LHCN-M2 (cell line): Measurements from ENCODE around the gene HRG. TPM values are rescaled to one million over a fixed set of nuclear protein-coding genes. Genes with fewer than 3 reads are reported as not detected.
A peak's percentile ranks its signal among the peaks of the same experiment; 100 is the strongest.
"Not testable (repeated sequence)": the region's sequence is repeated elsewhere in the genome, so short reads cannot be mapped to it uniquely, and the experiment has no call there.

ENCODE experiments used
- DNase-seq: peaks from one replicate; pipeline ENCODE4 v3.0.0-alpha.2; 2012; ENCODE audit warnings: low read depth
- total RNA-seq: library from RNA; depleted of rRNA; stranded (reverse); fragments of >200 nt; gene quantifications from 2 replicates; pipeline ENCODE4 v1.2.3, GENCODE V29; 2014

HRG gene
- total RNA-seq, 1 experiment from 2014 or later: 0.06 TPM

DNA sequence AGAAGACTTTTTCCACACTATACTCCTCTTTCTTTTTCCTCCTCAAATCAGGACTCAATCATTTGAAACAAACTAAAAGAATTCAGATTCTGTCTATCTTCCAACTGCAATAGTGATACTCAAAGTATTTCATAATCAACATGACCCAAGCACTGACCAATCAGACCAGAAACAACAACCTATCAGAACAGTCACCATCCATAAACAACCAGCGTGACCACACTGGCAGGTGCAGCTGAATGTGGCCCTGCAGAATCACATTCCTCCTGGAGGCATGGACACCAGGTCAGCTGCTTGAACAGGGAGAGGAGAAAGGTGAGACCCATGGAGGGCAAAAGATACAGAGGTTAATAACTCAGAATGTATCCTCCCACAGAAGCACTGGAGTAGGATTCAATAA is 13.3 kb downstream of the HRG start:
- no peak for DNase-seq

DNA sequence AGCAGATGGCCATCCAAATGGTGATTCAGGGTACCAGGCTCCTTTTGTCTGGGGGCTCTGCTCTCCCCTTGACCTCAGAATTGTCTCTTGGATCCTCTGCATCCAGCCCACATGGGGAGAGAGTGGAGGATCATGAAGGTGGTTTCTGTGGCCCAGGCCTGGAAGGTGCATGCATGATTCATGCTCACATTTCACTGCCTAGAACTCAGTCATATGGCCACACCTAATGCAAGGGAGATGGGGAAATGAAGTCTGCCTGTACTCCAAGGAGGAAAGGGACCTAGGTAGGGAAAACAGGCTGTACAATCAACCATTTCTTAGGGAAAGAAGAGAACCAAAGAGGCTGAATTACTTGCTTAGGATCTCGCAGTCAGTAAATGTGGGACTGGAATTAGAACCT is 15.1 kb downstream of the HRG start:
- DNase-seq: no peak

DNA sequence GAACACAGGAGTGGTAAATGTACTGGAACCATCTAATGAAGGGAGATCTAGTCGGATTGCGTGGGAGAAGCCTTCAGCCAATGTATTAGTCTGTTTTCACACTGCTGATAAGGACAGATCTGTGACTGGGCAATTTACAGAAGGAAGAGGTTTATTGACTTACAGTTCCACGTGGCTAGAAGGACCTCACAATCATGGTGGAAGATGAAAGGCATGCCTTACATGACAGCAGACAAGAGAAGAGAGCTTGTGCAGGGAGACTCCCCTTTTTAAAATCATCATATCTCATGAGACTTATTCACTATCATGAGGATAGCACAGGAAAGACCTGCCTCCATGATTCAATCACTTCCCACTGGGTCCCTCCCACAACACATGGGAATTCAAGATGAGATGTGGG is 17.0 kb downstream of the HRG start:
- no peak for DNase-seq

DNA sequence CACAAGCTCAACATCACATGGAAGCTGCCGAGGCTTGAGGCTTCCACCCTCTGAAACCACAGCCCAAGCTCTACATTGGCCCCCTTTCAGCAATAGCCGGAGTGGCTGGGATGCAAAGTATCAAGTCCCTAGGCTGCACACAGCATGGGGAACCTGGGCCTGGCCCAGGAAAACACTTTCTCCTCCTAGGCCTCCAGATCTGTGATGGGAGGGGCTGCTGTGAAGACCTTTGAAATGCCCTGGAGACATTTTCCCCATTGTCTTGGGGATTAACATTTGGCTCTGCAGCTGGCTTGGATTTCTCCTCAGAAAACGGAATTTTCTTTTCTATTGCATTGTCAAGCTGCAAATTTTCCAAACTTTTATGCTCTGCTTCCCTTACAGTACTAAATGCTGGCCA is 18.2 kb downstream of the HRG start:
- DNase-seq: no peak

DNA sequence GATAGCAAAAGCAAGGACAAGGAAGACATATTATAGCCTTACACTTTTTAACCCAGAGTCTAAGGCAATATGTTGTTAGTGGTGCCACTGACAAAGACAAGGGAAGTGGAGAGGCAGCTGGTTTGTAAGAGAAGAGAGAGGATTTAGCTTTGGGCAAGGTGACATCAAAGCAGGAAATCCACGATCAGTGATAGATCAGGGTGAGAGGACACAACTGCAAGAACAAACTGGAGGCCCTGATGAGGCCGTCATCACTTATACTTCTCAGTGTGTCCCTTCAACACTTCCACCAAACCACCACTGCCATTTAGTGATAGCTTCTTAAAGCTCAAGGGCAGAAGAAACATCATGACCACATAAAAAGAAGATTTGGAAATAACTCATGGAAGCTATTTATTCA is 20.7 kb downstream of the HRG start:
- not testable (repeated sequence) for DNase-seq

DNA sequence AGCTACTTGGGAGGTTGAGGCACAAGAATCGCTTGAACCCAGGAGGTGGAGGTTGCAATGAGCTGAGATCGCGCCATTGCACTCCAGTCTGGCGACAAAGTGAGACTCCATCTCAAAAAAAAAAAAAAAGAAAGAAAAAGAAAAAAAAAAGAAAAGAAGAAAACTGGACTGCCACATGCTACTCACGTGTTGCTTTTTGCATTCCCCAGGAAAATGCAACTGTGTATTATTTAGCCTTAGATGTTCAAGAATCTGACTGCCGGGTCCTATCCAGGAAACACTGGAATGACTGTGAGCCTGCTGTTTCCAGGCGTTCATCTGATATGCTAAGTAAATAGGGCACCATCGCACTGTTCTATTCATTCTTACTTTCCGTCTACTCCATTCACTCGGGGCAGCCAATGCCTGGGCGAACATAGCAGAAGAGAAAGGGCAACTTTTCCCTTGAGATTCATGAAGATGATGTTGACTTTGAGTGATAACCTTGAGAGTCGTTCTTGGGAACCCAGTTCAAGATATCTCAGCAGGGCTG is 21.4 kb downstream of the HRG start:
- DNase-seq: no peak

DNA sequence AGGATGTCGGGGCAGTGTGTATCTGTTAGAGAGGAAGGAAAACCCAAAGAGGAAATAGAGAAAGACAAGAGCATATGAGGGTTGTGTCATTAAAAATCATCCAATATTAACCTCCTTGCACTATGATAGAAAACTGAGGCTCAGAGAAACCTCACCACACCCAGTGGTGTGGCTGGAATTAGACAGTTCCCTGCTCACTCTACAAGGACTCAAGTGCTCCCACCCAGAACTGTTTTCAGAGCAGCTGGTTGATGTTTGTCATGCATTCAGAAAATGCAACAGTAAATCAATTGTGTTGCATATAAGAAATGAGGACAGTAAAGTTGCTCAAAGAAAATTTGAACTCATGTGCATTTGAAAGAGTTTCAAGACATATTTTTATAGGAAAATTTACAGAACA is 24.5 kb downstream of the HRG start:
- not testable (repeated sequence) for DNase-seq

DNA sequence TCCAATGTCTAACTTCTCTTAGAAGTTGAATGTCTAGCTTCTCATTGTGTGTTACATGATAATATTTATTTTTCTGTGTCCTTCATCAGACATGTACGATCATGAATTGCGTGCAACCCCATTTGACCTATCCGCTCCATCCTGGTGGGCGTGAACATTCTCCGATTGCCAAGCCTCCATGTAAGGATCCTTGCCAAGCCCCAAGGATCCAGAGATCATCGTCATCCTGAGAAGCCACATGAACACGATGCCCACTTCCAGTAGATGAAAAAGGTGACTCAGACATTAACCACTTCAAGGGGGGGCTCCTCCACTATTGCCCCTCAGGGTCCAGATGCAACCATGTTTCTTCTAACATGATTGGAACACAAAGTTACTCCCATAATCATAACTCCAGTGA is 25.9 kb downstream of the HRG start:
- DNase-seq: no peak

DNA sequence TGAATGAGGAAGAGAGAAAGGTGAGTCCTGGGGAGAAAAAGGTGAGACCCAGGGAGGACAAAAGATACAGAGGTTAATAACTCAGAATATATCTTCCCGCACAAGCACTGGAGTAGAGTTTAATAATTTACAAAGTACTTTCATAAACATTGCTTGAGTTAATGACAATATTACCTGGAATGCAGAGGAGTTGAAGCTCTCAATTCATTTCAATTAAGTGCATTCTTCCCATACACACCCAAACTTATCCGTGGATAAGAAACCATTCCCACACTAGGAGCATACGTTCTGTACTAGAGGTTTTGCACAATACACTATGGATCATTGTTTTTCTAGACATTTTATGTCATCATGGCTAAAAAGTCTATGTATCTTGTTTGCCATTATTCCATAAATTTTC is 28.0 kb downstream of the HRG start:
- DNase-seq: no peak

DNA sequence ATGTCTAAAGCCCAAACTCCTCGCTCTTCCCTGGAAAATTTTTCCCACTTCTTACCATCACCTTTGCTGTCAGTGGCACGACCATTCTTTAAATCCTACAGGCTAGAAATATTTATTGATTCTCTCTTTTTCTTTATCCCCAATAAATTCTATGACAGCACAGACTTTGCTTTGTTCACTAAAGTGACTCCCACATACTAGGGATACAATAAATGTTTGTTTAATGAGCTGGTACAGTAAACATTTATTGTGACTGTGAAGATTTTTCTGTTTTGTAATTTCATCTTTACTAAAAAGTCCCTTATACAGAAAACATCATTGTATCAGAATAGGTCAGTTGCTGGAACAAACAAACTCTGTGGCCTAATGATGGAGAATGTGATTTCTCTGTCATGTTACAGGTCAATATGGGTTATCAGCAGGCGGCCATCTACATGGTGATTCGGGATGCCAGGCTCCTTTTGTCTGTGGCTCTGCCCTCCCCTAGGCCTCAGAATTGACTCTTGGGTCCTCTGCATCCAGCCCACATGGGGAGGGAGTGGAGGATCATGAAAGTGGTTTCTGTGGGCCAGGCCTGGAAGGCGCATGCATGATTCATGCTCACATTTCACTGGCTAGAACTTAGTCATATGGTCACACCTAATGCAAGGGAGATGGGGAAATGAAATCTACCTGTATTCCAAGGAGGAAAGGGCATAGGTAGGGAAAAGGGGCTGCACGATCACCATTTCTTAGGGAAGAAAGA is 28.6 kb downstream of the HRG start:
- DNase-seq: no peak

DNA sequence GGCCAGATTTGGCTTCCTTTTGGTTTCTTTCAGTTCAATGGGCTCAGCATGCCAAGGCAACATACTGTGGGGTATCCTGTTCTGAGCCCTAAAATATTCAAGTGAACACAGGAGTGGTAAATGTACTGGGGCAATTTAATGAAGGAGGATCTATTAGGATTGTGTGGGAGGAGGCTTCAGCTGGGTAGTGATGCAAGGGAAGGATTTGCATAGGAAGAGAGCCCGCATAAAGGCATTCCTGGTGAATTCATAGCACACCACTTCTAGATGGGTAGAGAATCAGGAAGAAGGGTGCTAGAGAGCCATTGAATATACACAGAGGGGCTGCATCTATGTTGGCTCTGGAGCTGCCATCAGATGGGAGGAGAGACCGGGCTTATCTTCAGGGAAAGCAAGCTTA is 30.7 kb downstream of the HRG start:
- no peak for DNase-seq

DNA sequence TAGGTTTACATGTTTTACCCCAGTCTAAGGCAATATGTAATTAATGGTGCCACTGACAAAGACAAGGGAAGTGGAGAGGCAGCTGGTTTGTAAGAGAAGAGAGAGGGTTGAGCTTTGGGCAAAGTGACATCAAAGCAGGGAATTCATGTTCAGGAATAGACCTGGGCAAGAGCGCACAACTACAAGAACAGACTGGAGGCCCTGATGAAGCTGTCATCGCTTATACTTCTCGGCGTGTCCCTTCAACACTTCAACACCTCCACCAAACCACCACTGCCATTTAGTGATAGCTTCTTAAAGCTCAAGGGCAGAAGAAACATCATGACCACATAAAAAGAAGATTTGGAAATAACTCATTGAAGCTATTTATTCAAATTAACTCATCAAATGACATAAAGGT is 31.7 kb downstream of the HRG start:
- no peak for DNase-seq

DNA sequence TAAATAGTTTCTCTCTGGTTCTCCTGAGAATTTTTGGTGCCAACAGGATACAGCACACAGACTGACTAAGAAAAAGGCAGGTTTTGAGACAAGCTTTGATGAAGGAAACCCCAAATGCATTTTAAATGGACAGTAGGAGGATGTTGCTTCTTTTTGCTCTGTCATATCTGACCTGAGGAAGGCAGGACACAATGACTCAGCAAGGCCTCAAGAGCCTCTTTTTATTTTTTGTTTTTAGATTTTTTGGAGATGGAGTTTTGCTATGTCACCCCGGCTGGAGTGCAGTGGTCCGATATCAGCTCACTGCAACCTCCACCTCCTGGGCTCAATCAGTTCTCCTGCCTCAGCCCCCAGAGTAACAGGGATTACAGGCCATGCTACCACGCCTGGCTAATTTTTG is 34.5 kb downstream of the HRG start:
- DNase-seq: no peak

DNA sequence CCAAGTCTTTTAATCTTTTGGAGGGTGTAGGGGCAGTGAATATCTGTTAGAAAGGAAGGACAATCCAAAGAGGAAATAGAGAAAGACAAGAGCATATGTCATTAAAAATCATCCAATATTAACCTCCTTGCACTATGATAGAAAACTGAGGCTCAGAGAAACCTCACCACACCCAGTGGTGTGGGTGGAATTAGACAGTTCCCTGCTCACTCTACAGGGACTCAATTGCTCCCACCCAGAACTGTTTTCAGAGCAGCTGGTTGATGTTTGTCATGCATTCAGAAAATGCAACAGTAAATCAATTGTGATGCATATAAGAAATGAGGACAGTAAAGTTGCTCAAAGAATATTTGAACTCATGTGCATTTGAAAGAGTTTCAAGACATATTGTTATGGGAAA is 36.6 kb downstream of the HRG start:
- not testable (repeated sequence) for DNase-seq

DNA sequence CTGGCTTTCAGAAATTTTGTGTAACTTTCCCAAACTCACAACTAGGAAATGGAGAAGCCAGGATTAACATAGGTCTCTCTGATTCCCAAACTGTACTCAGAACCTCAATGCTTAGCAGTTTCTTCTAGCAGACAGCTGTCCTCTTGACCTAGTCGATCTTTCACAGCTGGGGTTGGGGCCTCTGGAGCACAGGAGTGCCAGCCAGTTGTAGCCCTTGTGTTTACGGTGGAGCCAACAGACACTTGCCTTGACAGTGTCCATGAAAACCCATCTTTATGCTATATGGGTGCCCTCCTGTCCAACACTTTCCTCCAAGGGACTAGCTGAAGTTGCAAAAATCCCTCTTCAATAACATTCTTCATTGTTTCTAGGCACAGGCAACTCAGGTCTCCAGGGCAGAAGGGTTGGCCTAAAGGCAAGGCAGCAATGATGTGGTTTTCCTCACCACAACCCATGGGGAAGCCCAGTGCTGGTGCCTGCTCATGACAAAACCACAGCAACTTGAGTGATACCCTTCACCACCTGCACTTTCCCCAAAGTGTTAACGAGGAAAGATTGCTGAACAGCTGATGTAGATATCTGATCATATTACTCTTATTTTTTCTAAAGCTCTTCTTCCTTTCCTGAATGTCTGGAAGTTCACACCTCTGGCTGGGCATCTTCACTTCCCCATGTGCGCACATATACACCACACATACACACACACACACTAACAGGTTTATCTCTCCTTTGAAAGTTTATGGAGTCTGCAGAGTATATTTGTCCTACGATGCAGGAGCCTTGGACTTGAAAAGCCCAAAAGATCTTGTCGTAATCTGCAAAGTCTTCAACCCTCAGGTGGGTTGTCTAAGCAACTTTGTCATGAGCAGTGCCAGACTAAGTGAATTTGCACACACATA is 40.3 kb downstream of the HRG start:
- peak; percentile 2 for DNase-seq

DNA sequence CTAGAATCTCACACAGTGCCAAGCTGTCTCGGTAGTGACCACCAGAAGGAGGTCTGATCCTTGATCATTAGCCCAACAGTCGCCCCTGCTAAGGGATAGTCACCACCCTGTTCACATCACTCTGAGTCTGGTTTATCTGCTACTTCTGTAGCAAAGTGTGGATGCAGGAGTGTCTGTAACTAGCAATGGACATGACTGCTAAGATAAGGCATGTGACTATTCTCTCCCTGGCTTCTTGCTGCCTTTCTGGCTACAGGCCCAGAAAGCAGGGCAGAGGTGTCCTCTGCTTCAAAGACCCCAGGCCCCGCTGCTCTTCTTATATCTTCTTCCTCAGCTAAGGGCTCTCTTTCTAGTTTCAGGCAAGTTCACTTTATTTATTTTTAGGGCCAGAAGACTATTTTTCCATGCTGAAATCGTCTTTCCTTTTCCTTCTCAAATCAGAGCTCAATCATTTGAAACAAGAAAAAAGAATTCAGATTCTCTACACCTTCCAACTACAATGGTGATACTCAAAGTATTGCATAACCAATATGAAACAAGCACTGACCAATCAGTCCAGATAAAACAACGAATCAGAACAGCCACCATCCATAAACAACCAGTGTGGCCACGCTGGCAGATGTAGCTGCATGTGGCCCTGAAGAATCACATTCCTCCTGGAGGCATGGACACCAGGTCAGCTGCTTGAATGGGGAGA is 43.3 kb downstream of the HRG start:
- DNase-seq: no peak

DNA sequence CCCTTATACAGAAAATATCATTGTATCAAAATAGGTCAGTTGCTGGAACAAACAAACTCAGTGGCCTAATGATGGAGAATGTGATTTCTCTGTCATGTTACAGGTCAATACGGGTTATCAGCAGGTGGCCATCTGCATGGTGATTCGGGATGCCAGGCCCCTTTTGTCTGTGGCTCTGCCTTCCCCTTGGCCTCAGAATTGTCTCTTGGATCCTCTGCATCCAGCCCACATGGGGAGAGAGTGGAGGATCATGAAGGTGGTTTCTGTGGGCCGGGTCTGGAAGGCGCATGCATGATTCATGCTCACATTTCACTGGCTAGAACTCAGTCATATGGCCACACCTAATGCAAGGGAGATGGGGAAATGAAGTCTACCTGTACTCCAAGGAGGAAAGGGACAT is 44.9 kb downstream of the HRG start:
- DNase-seq: not testable (repeated sequence)

DNA sequence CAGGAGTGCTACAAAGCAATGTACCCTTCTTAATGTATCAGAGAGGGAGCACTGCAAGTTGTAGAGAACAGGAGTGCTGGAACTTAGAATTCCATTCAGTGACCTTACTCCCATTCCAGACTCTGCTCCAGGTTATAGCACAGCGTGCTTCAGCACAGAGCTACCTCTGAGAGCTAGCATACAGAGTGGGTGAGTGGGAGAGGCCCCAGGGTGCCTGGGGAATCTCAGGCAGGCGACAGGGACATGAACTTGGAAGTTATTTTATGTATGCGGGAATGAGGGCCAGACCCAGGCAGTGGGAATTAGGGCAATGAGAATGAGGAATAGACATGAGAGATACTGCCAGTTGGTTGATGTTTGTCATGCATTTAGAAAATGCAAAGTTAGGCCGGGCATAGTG is 47.7 kb downstream of the HRG start:
- no peak for DNase-seq

DNA sequence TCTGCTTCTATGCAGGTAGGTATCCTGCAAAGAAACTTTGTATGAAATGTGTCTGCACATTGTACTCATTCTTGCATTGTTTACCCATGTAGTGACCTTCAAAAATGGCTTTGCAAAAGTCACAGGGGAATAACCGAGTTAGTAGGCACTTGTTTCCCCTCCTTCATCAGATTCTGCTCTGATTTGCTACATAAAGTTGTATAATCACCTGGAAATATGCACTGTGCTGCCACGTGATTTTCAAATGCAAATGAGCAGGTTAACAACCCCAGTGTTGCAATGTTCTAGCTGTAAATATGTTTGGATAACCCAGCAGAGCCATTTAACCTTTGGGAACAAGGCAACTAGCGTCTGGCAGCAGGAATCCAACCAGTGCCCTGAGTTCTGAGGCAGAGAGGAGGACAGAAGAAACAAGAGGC is 51.2 kb downstream of the HRG start, which contains the start of gene KNG1:
Gene KNG1 (plus strand): TSS at position 321 of the 419 bp plus-strand sequence. CDS start 184 bp downstream, outside the sequence.
- DNase-seq: no peak

DNA sequence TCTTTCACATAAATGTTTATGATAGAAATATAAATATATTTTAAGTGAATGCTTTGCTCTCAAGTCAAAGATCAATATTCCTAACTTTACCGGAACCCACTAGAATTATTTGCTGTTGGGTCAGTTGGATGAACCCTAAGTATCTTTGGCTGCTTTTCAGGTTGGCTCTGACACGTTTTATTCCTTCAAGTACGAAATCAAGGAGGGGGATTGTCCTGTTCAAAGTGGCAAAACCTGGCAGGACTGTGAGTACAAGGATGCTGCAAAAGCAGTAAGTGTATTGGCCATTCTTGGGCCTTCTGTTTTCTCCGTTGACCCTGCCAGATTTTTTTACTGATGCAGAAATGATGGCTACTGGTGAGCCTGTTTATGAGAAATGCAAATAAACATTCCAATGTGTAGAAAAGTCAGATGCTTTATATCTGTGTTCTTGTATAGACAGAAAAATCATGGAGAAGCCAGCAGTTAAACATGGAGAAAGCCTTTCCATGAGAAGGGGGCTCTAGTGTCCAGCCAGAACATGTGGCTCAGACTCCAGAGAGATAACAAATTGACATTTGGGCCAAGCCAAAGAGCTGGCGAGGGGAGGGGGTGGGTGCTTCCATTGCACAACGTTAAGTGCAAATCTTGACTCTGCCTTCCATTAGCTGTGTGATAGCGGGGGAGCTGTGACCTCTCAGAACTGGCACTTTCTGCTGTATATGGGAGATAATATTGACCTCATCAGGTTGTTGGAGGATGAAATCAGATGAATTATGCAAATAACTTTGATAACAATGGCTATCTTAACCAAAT is 54.3 kb downstream of the HRG start:
- no peak for DNase-seq

DNA sequence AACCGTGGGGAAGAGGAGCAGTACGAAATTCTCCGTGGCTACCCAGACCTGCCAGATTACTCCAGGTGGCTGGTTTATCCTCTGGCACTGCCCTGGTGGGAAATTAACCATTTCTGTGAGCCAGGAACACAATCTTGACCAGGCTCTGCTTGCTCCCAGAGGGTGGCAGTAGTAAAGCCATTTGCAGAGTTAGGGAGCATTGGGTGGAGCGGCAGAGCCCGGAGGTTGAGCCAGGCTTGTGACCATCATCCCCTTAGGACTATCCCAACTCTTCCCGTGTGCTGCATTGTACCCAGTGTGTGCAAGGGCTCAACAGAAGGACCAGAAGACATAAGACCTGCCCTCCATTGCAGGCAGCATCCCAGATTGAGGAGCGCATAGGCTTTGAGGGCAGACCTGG is 56.6 kb downstream of the HRG start:
- DNase-seq: peak; percentile 4
